Panc1 (cell line): Measurements from ENCODE around the gene AMPH. TPM values are rescaled to one million over a fixed set of nuclear protein-coding genes. Genes with fewer than 3 reads are reported as not detected.

Experiments
- ATAC-seq: fragments of 200-7000 bp; cut with Tn5 transposase; 2 replicates; pipeline ENCODE4 v1.9.1; 2020; ENCODE audit warnings: mild to moderate bottlenecking, moderate library complexity
- BruUV-seq: library from RNA; stranded (reverse); fragments of 400-500 nt; replicated peaks from 2 replicates; lab custom pipeline; 2021; lab: Mats Ljungman, UMichigan
- CTCF ChIA-PET: fragments of 300-600 bp; sonication (Branson Sonifier 250); formaldehyde crosslinking; loops from one replicate; lab custom pipeline; 2022; ENCODE audit warnings: antibody characterized with exemption; lab: Charles Lee
- POLR2A ChIA-PET: fragments of 300-600 bp; sonication (Branson Sonifier 250); formaldehyde crosslinking; loops from one replicate; lab custom pipeline; 2022; ENCODE audit warnings: antibody characterized with exemption; lab: Charles Lee
- DNase-seq: peaks from one replicate; pipeline ENCODE4 v3.0.0-alpha.2; 2010; ENCODE audit warnings: low read depth, low spot score
- H3K27ac ChIP-seq: 2 replicates; pipeline ENCODE4 v1.5.1; 2011; ENCODE audit warnings: mild to moderate bottlenecking, low read length, inconsistent platforms
- H3K27me3 ChIP-seq: fragments of 200-500 bp; sonication (Bioruptor generic); 2 replicates; pipeline ENCODE4 v1.6.0; 2014; ENCODE audit warnings: low read length, inconsistent platforms; ENCODE audit not compliant: control insufficient read depth, insufficient read depth
- H3K36me3 ChIP-seq: fragments of 200-500 bp; sonication (Bioruptor generic); 2 replicates; pipeline ENCODE4 v1.5.1; 2014; ENCODE audit warnings: inconsistent platforms, mild to moderate bottlenecking, low read length, moderate library complexity; ENCODE audit not compliant: control insufficient read depth, insufficient read depth
- H3K4me1 ChIP-seq: 2 replicates; pipeline ENCODE4 v1.5.1; 2011; ENCODE audit warnings: inconsistent platforms, mild to moderate bottlenecking, low read length, moderate library complexity; ENCODE audit not compliant: control insufficient read depth, insufficient read depth
- H3K4me3 ChIP-seq, 2 experiments: 2 replicates each; pipeline ENCODE4 v1.5.1; 2011 to 2012; ENCODE audit warnings: low read depth in 2 of 2, low read length in 2 of 2, mild to moderate bottlenecking in 2 of 2, inconsistent platforms in 1 of 2, moderate library complexity in 1 of 2
- H3K9me3 ChIP-seq: fragments of 200-500 bp; sonication (Bioruptor generic); 2 replicates; pipeline ENCODE4 v1.5.1; 2014; ENCODE audit warnings: low read depth, mild to moderate bottlenecking, inconsistent platforms, low read length, moderate library complexity; ENCODE audit not compliant: control insufficient read depth, insufficient read depth
- CTCF ChIP-seq: fragments of 450-650 bp; IDR thresholded peaks from 2 replicates; pipeline ENCODE4 v1.5.1; 2017; ENCODE audit warnings: mild to moderate bottlenecking
- POLR2AphosphoS5 ChIP-seq: IDR thresholded peaks from 2 replicates; pipeline ENCODE4 v1.6.1; 2012; ENCODE audit warnings: mild to moderate bottlenecking, low read depth, low read length, moderate library complexity
- REST ChIP-seq, 2 experiments: IDR thresholded peaks; 2 replicates each; pipeline ENCODE4 v1.6.1; 2011 to 2012; ENCODE audit warnings: low read depth in 2 of 2, control low read depth in 1 of 2, low read length in 1 of 2, mild to moderate bottlenecking in 1 of 2, moderate library complexity in 1 of 2; ENCODE audit not compliant: insufficient read depth in 1 of 2
- SIN3A ChIP-seq: IDR thresholded peaks from 2 replicates; pipeline ENCODE4 v1.6.1; 2012; ENCODE audit warnings: low read depth, mild to moderate bottlenecking, low read length, moderate library complexity, borderline replicate concordance; ENCODE audit not compliant: insufficient read depth
- TCF7L2 ChIP-seq: IDR thresholded peaks from 2 replicates; pipeline ENCODE4 v1.6.1; 2011; ENCODE audit warnings: mild to moderate bottlenecking, low read depth, low read length, inconsistent platforms
- in situ Hi-C: cut with HindIII; loops from 2 replicates; pipeline ENCODE4 v1.10.0; 2016; ENCODE audit warnings: low sequenced_read_pairs, low pct_unique_long_range_greater_than_20kb
- intact Hi-C: fragments of 100-400 bp; cut with micrococcal nuclease; formaldehyde crosslinking; loops from one replicate; pipeline ENCODE4 v1.10.0; 2022; ENCODE audit not compliant: unreplicated experiment
- total RNA-seq: library from RNA; stranded (reverse); gene quantifications from one replicate; pipeline ENCODE4 v1.2.1, GENCODE V29; 2021; ENCODE audit not compliant: unreplicated experiment

AMPH gene
- total RNA-seq, 1 experiment from 2014 or later = not detected

DNA sequence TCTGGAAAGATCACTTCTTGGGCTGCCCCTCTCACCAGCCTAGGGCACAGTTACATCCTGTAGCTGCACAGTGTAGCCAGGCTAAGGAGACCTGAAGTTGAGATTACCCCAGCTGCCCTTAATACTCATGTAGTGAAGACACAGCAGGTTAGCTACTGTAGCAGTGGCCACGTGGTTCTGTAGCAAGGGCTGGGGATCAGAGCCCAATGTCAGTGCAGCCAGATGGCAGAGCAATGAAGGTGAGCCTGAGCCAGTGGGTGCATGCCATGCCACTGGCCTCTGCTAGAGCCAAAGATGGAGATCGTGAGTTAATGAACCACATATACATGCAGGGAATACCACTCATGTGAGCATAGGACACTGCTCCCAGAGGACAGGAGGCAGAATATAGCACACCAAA lies 15.5 kb downstream of the AMPH start:
- ChIA-PET POLR2A (no interaction called here), CTCF (no interaction called here)
- in situ Hi-C loops = no loop called here
- TF ChIP-seq TCF7L2 = no peak
- no peak for TF ChIP-seq POLR2AphosphoS5
- TF ChIP-seq CTCF = no peak
- no peak for TF ChIP-seq SIN3A
- no peak for TF ChIP-seq REST (IDR thresholded peaks at IDR 0.05; ENCODE audit: insufficient read depth in 1 of 2, low read depth in 2 of 2, low read length in 1 of 2)
- H3K9me3 ChIP-seq = no peaks in the 10 kb centered on the region
- ATAC-seq = no peak; the same call in 1 of the 2 replicates
- no peak overlapping the region for H3K4me3 ChIP-seq
- no peak for DNase-seq
- intact Hi-C loops = no loop called here
- peaks cover 3% of the 10 kb centered on the region; the same call in 1 of the 2 replicates for H3K27me3 ChIP-seq
- no peaks in the 10 kb centered on the region for H3K4me1 ChIP-seq
- no TSS peak for BruUV-seq
- H3K27ac ChIP-seq = no peak overlapping the region
- no peaks in the 10 kb centered on the region for H3K36me3 ChIP-seq

- in situ Hi-C loops (no loop called here), intact Hi-C loops (no loop called here)
- no TSS peak for BruUV-seq
Observed at GRCh38 chr7:38607466-38607865, 23.7 kb downstream of the AMPH start.

More at GRCh38 chr7:38607466-38607865, 23.7 kb downstream of the AMPH start:
- peaks cover 3% of the 10 kb centered on the region; the same call in 1 of the 2 replicates for H3K27me3 ChIP-seq
- CTCF ChIA-PET = no interaction called here
- H3K27ac ChIP-seq = no peak overlapping the region
- no peaks in the 10 kb centered on the region for H3K9me3 ChIP-seq
- DNase-seq = no peak
- TF ChIP-seq SIN3A (no peak), CTCF (no peak), REST (IDR thresholded peaks at IDR 0.05; ENCODE audit: insufficient read depth in 1 of 2, low read depth in 2 of 2, low read length in 1 of 2) (no peak), TCF7L2 (no peak), POLR2AphosphoS5 (no peak)
- H3K4me1 ChIP-seq = no peaks in the 10 kb centered on the region
- POLR2A ChIA-PET = no interaction called here
- H3K36me3 ChIP-seq = no peaks in the 10 kb centered on the region
- no peak overlapping the region for H3K4me3 ChIP-seq
- no peak for ATAC-seq
